AG20443 (cell line): ENCODE data around the gene PRDM16.

Source experiments
- DNase-seq: peaks from one replicate; pipeline ENCODE4 v3.0.0; 2012; ENCODE audit warnings: low spot score, mixed read lengths

The PRDM16 gene

GRCh38 chr1:3103967-3104677 is 35.1 kb downstream of the PRDM16 start:
- DNase-seq = no peak

- DNase-seq = peak; percentile 52
These were observed 36.3 kb downstream of the PRDM16 start for GRCh38 chr1:3105167-3105863.

GRCh38 chr1:3106216-3106615 is 37.2 kb downstream of the PRDM16 start:
- no peak for DNase-seq

GRCh38 chr1:3107201-3107600 is 38.2 kb downstream of the PRDM16 start:
- DNase-seq = no peak

- DNase-seq = no peak
These were observed 40.4 kb downstream of the PRDM16 start for GRCh38 chr1:3109355-3109754.

GRCh38 chr1:3111348-3112021 is 42.5 kb downstream of the PRDM16 start:
- DNase-seq = no peak

GRCh38 chr1:3112526-3112925 is 43.5 kb downstream of the PRDM16 start:
- no peak for DNase-seq

- no peak for DNase-seq
These were observed 44.2 kb downstream of the PRDM16 start for GRCh38 chr1:3113047-3113740.

- DNase-seq = no peak
These were observed 44.7 kb downstream of the PRDM16 start for GRCh38 chr1:3113741-3114056.

- DNase-seq = no peak
These were observed 45.2 kb downstream of the PRDM16 start for GRCh38 chr1:3114131-3114744.

GRCh38 chr1:3114846-3115245 is 45.8 kb downstream of the PRDM16 start:
- DNase-seq = no peak

- DNase-seq = no peak
These were observed 46.5 kb downstream of the PRDM16 start for GRCh38 chr1:3115275-3116149.

- DNase-seq = no peak
These were observed 47.1 kb downstream of the PRDM16 start for GRCh38 chr1:3116150-3116510.

GRCh38 chr1:3116560-3116959 is 47.6 kb downstream of the PRDM16 start:
- DNase-seq = no peak

GRCh38 chr1:3117879-3118278 is 48.9 kb downstream of the PRDM16 start:
- DNase-seq = no peak

- no peak for DNase-seq
These were observed 50.1 kb downstream of the PRDM16 start for GRCh38 chr1:3119061-3119460.

GRCh38 chr1:3119725-3120124 is 50.7 kb downstream of the PRDM16 start:
- DNase-seq = no peak

- DNase-seq = no peak
These were observed 51.1 kb downstream of the PRDM16 start for GRCh38 chr1:3120140-3120539.

- no peak for DNase-seq
These were observed 52.0 kb downstream of the PRDM16 start for GRCh38 chr1:3120994-3121393.

GRCh38 chr1:3121401-3122210 is 52.6 kb downstream of the PRDM16 start:
- DNase-seq = no peak

GRCh38 chr1:3122311-3122710 is 53.3 kb downstream of the PRDM16 start:
- no peak for DNase-seq
